HEK293 (cell line): ENCODE measurements around the gene GAREM1.
"Not testable (repeated sequence)": the region's sequence is repeated elsewhere in the genome, so short reads cannot be mapped to it uniquely, and the experiment has no call there.

Source experiments
- CTCF ChIA-PET: fragments of 350-600 bp; formaldehyde crosslinking; extraction: SDS; loops from one replicate; lab custom pipeline; 2021; ENCODE audit warnings: antibody characterized with exemption; lab: Yijun Ruan, JAX
- POLR2A ChIA-PET: fragments of 300-600 bp; formaldehyde crosslinking; extraction: SDS; loops from one replicate; lab custom pipeline; 2020; ENCODE audit warnings: antibody characterized with exemption, inconsistent platforms; lab: Yijun Ruan, JAX
- H3K27ac ChIP-seq: fragments of 200-500 bp; sonication (Bioruptor generic); 2 replicates; pipeline ENCODE4 v1.5.1; 2014; ENCODE audit warnings: low read depth, low read length, control low read depth, inconsistent platforms; ENCODE audit errors: extremely low read depth
- H3K36me3 ChIP-seq, 2 experiments: fragments of 200-500 bp in 1 of 2; sonication (Bioruptor generic) in 1 of 2; 1 replicate in 1 of 2; 2 replicates in 1 of 2; pipeline ENCODE4 v1.5.1; 2014 to 2017; ENCODE audit warnings: inconsistent platforms in 2 of 2, low read length in 2 of 2; ENCODE audit not compliant: control insufficient read depth in 2 of 2, insufficient read depth in 1 of 2
- H3K4me1 ChIP-seq: fragments of 200-500 bp; sonication (Bioruptor generic); 2 replicates; pipeline ENCODE4 v1.5.1; 2014; ENCODE audit warnings: mild to moderate bottlenecking, low read length, inconsistent platforms; ENCODE audit not compliant: control insufficient read depth, insufficient read depth
- H3K4me3 ChIP-seq: 2 replicates; pipeline ENCODE4 v1.5.1; 2011; ENCODE audit warnings: low read depth, mild to moderate bottlenecking, control low read depth, low read length, moderate library complexity
- H3K9me3 ChIP-seq: fragments of 200-500 bp; sonication (Bioruptor generic); 2 replicates; pipeline ENCODE4 v1.5.1; 2014; ENCODE audit warnings: low read depth, low read length, inconsistent platforms; ENCODE audit not compliant: control insufficient read depth, insufficient read depth
- BCL11A ChIP-seq: fragments of 450-650 bp; formaldehyde crosslinking; IDR thresholded peaks from 2 replicates; pipeline ENCODE4 v1.5.1; 2016; ENCODE audit warnings: low read depth, missing biosample characterization, missing genetic modification characterization
- IKZF3 ChIP-seq: fragments of 450-650 bp; IDR thresholded peaks from 2 replicates; pipeline ENCODE4 v1.5.0; 2018; ENCODE audit warnings: missing biosample characterization, mild to moderate bottlenecking, missing genetic modification characterization, moderate library complexity
- OSR2 ChIP-seq: fragments of 450-650 bp; formaldehyde crosslinking; IDR thresholded peaks from 2 replicates; pipeline ENCODE4 v1.5.1; 2016; ENCODE audit warnings: missing biosample characterization, missing genetic modification characterization
- SETDB1 ChIP-seq: IDR thresholded peaks from one replicate; pipeline ENCODE4 v1.6.1; 2017; ENCODE audit warnings: mild to moderate bottlenecking, low read length, moderate library complexity, mixed read lengths; ENCODE audit not compliant: insufficient read length
- SP3 ChIP-seq: fragments of 450-650 bp; formaldehyde crosslinking; IDR thresholded peaks from 2 replicates; pipeline ENCODE4 v1.5.1; 2016; ENCODE audit warnings: missing biosample characterization, missing genetic modification characterization
- WT1 ChIP-seq: fragments of 450-650 bp; formaldehyde crosslinking; IDR thresholded peaks from 2 replicates; pipeline ENCODE4 v1.5.1; 2016; ENCODE audit warnings: missing biosample characterization, missing genetic modification characterization
- ZBTB48 ChIP-seq: fragments of 450-650 bp; formaldehyde crosslinking; IDR thresholded peaks from 2 replicates; pipeline ENCODE4 v1.5.1; 2016; ENCODE audit warnings: missing biosample characterization, missing genetic modification characterization
- ZNF114 ChIP-seq: fragments of 450-650 bp; formaldehyde crosslinking; IDR thresholded peaks from 2 replicates; pipeline ENCODE4 v1.5.0; 2017; ENCODE audit warnings: missing biosample characterization, missing genetic modification characterization
- ZNF138 ChIP-seq: fragments of 450-650 bp; formaldehyde crosslinking; IDR thresholded peaks from 2 replicates; pipeline ENCODE4 v1.5.1; 2016; ENCODE audit warnings: missing biosample characterization, missing genetic modification characterization, borderline replicate concordance
- ZNF146 ChIP-seq: fragments of 450-650 bp; formaldehyde crosslinking; IDR thresholded peaks from 2 replicates; pipeline ENCODE4 v1.5.1; 2016; ENCODE audit warnings: missing biosample characterization, missing genetic modification characterization
- ZNF324 ChIP-seq: fragments of 450-650 bp; formaldehyde crosslinking; IDR thresholded peaks from 2 replicates; pipeline ENCODE4 v1.5.1; 2016; ENCODE audit warnings: missing biosample characterization, missing genetic modification characterization
- ZNF510 ChIP-seq: fragments of 450-650 bp; formaldehyde crosslinking; IDR thresholded peaks from 2 replicates; pipeline ENCODE4 v1.5.1; 2018; ENCODE audit warnings: mild to moderate bottlenecking, missing genetic modification characterization, missing biosample characterization; ENCODE audit not compliant: insufficient replicate concordance
- ZNF521 ChIP-seq: fragments of 450-650 bp; formaldehyde crosslinking; IDR thresholded peaks from 2 replicates; pipeline ENCODE4 v1.5.1; 2017; ENCODE audit warnings: missing biosample characterization, mild to moderate bottlenecking, missing genetic modification characterization
- ZNF529 ChIP-seq: fragments of 450-650 bp; formaldehyde crosslinking; IDR thresholded peaks from 2 replicates; pipeline ENCODE4 v1.5.1; 2017; ENCODE audit warnings: missing genetic modification characterization, missing biosample characterization; ENCODE audit not compliant: insufficient replicate concordance
- ZNF530 ChIP-seq: fragments of 450-650 bp; formaldehyde crosslinking; IDR thresholded peaks from 2 replicates; pipeline ENCODE4 v1.5.1; 2016; ENCODE audit warnings: low read depth, missing biosample characterization, missing genetic modification characterization
- ZNF585B ChIP-seq: fragments of 450-650 bp; formaldehyde crosslinking; IDR thresholded peaks from 2 replicates; pipeline ENCODE4 v1.5.1; 2016; ENCODE audit warnings: missing biosample characterization, missing genetic modification characterization
- ZNF623 ChIP-seq: fragments of 450-650 bp; formaldehyde crosslinking; IDR thresholded peaks from 2 replicates; pipeline ENCODE4 v1.5.1; 2016; ENCODE audit warnings: missing biosample characterization, missing genetic modification characterization
- ZNF658 ChIP-seq: fragments of 450-650 bp; formaldehyde crosslinking; IDR thresholded peaks from 2 replicates; pipeline ENCODE4; 2016; ENCODE audit warnings: missing biosample characterization, missing genetic modification characterization
- ZNF791 ChIP-seq: fragments of 450-650 bp; formaldehyde crosslinking; IDR thresholded peaks from 2 replicates; pipeline ENCODE4 v1.5.1; 2016; ENCODE audit warnings: missing biosample characterization, missing genetic modification characterization
- ZNF792 ChIP-seq: fragments of 450-650 bp; formaldehyde crosslinking; IDR thresholded peaks from 2 replicates; pipeline ENCODE4 v1.5.1; 2016; ENCODE audit warnings: missing biosample characterization, missing genetic modification characterization
- ZSCAN23 ChIP-seq: fragments of 450-650 bp; formaldehyde crosslinking; IDR thresholded peaks from 2 replicates; pipeline ENCODE4 v1.5.1; 2016; ENCODE audit warnings: missing biosample characterization, missing genetic modification characterization
- TF ChIP-seq, protein P1 (sequence below): fragments of 450-650 bp; formaldehyde crosslinking; IDR thresholded peaks from 2 replicates; pipeline ENCODE4 v1.5.1; 2016; ENCODE audit warnings: missing biosample characterization, missing genetic modification characterization
- TF ChIP-seq, protein P2 (sequence below): fragments of 450-650 bp; formaldehyde crosslinking; IDR thresholded peaks from 2 replicates; pipeline ENCODE4 v1.5.1; 2016; ENCODE audit warnings: missing biosample characterization, missing genetic modification characterization
- TF ChIP-seq, protein P3 (sequence below): fragments of 450-650 bp; formaldehyde crosslinking; conservative IDR thresholded peaks from 2 replicates; pipeline ENCODE4 v1.5.1; 2016; ENCODE audit warnings: low read depth, missing biosample characterization, missing genetic modification characterization
- TF ChIP-seq, protein P4 (sequence below): fragments of 450-650 bp; formaldehyde crosslinking; IDR thresholded peaks from 2 replicates; pipeline ENCODE4 v1.5.1; 2016; ENCODE audit warnings: missing biosample characterization, missing genetic modification characterization, borderline replicate concordance
- TF ChIP-seq, protein P5 (sequence below): fragments of 450-650 bp; formaldehyde crosslinking; IDR thresholded peaks from 2 replicates; pipeline ENCODE4 v1.5.1; 2016; ENCODE audit warnings: missing biosample characterization, missing genetic modification characterization

GAREM1 gene

DNA sequence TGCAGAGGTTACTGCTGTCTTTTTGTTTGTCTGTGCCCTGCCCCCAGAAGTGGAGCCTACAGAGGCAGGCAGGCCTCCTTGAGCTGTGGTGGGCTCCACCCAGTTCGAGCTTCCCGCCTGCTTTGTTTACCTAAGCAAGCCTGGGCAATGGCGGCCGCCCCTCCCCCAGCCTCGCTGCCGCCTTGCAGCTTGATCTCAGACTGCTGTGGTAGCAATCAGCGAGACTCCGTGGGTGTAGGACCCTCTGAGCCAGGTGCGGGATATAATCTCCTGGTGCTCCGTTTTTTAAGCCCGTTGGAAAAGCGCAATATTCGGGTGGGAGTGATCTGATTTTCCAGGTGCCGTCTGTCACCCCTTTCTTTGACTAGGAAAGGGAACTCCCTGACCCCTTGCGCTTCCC lies 237.3 kb downstream of the GAREM1 start:
- H3K4me3 ChIP-seq, H3K36me3 ChIP-seq, H3K9me3 ChIP-seq, CTCF ChIA-PET, H3K27ac ChIP-seq, H3K4me1 ChIP-seq, POLR2A ChIA-PET: not testable (repeated sequence)

DNA sequence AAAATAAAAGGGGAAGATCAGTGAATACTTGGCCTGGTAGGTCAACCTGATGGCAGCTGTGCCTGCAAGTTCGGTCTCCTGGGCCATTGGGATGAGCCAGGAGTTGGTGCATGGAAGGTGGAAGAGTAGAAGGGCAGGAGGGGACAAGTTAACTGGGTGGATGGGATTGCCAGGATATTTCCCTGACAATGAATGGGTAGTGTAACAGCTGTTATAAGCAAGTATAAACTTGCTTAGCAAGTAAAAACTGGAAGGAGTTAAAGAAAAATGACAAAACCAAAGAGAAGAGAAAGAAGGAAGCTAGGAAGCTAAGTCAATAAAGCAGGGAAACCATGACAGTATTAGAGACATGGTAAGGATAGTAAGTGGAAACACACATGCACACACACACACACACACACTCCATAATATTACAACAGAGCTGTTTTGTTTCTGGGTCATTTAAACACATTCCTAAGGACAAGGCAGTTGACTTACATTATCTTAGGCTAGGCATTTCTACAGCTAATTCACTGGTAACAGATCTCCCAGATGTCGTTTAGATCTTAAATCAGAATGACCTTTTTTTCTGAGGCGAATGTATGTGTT lies 251.2 kb downstream of the GAREM1 start:
- CTCF ChIA-PET: interaction anchor here (0.6 to 1.7 kb wide), 3 partner anchors 19 to 62 kb away, joined by 3 to 9 read pairs (median 3); no protein-coding TSS in a partner anchor
- POLR2A ChIA-PET: interaction anchor here (0.5 to 0.6 kb wide), 2 partner anchors 41 to 256 kb away, joined by 3 to 4 read pairs; no protein-coding TSS in a partner anchor
- Histone ChIP-seq H3K4me3 (no peak overlapping the region), H3K9me3 (no peaks in the 10 kb centered on the region), H3K36me3 (no peaks in the 10 kb centered on the region), H3K27ac (no peak overlapping the region)
- TF ChIP-seq SP3 (tag by site-specific recombination): no peak
- no peak for TF ChIP-seq IKZF3 (tag by site-specific recombination)
- TF ChIP-seq ZNF324 (tag by site-specific recombination): no peak
- TF ChIP-seq ZNF792 (tag by site-specific recombination): no peak
- no peak for TF ChIP-seq ZNF510 (tag by site-specific recombination)
- no peak for TF ChIP-seq OSR2
- TF ChIP-seq, protein P1, sequence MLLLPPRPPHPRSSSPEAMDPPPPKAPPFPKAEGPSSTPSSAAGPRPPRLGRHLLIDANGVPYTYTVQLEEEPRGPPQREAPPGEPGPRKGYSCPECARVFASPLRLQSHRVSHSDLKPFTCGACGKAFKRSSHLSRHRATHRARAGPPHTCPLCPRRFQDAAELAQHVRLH: no peak
- TF ChIP-seq, protein P2, sequence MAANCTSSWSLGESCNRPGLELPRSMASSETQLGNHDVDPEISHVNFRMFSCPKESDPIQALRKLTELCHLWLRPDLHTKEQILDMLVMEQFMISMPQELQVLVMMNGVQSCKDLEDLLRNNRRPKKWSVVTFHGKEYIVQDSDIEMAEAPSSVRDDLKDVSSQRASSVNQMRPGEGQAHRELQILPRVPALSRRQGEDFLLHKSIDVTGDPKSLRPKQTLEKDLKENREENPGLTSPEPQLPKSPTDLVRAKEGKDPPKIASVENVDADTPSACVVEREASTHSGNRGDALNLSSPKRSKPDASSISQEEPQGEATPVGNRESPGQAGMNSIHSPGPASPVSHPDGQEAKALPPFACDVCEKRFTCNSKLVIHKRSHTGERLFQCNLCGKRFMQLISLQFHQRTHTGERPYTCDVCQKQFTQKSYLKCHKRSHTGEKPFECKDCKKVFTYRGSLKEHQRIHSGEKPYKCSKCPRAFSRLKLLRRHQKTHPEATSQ: no peak
- no peak for TF ChIP-seq ZNF623 (tag by site-specific recombination)
- no peak for TF ChIP-seq ZNF138 (tag by site-specific recombination)
- no peak for TF ChIP-seq BCL11A
- no peak for TF ChIP-seq ZNF530 (tag by site-specific recombination)
- no peak for TF ChIP-seq WT1
- no peak for TF ChIP-seq ZNF529
- TF ChIP-seq, all 188 proteins: peak for 0
- H3K4me1 ChIP-seq: no peaks in the 10 kb centered on the region

DNA sequence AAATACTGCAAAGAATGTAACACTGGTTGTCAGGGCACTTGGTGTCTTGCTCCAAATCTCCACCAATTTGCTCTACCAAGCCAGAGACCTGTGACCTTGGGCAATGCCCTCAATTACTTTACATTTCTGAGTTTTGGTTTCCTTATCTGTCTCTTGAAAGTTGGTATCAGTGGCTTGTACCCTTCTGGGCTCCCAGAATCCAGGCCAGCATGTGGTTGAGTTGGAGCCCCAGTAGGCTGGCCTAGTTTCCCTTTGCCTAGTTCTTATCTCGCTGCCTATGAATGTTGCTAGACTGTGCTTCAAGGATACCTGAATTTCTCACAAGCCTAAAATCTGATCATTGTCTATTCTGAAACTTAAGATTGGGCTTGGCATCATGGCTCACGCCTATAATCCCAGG lies 254.3 kb downstream of the GAREM1 start:
- POLR2A ChIA-PET: no interaction called here
- CTCF ChIA-PET: no interaction called here
- Histone ChIP-seq H3K9me3 (no peaks in the 10 kb centered on the region), H3K4me1 (no peaks in the 10 kb centered on the region), H3K36me3 (no peaks in the 10 kb centered on the region), H3K27ac (no peak overlapping the region), H3K4me3 (no peak overlapping the region)
- TF ChIP-seq ZNF658 (no peak), ZNF585B (no peak), ZNF146 (no peak), ZBTB48 (tag by site-specific recombination) (no peak), ZNF791 (tag by site-specific recombination) (no peak), ZNF521 (tag by site-specific recombination) (no peak), SETDB1 (no peak), ZSCAN23 (tag by site-specific recombination) (no peak), ZNF114 (tag by site-specific recombination) (no peak)
- TF ChIP-seq, protein P3, sequence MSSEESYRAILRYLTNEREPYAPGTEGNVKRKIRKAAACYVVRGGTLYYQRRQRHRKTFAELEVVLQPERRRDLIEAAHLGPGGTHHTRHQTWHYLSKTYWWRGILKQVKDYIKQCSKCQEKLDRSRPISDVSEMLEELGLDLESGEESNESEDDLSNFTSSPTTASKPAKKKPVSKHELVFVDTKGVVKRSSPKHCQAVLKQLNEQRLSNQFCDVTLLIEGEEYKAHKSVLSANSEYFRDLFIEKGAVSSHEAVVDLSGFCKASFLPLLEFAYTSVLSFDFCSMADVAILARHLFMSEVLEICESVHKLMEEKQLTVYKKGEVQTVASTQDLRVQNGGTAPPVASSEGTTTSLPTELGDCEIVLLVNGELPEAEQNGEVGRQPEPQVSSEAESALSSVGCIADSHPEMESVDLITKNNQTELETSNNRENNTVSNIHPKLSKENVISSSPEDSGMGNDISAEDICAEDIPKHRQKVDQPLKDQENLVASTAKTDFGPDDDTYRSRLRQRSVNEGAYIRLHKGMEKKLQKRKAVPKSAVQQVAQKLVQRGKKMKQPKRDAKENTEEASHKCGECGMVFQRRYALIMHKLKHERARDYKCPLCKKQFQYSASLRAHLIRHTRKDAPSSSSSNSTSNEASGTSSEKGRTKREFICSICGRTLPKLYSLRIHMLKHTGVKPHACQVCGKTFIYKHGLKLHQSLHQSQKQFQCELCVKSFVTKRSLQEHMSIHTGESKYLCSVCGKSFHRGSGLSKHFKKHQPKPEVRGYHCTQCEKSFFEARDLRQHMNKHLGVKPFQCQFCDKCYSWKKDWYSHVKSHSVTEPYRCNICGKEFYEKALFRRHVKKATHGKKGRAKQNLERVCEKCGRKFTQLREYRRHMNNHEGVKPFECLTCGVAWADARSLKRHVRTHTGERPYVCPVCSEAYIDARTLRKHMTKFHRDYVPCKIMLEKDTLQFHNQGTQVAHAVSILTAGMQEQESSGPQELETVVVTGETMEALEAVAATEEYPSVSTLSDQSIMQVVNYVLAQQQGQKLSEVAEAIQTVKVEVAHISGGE: no peak
- TF ChIP-seq, protein P4, sequence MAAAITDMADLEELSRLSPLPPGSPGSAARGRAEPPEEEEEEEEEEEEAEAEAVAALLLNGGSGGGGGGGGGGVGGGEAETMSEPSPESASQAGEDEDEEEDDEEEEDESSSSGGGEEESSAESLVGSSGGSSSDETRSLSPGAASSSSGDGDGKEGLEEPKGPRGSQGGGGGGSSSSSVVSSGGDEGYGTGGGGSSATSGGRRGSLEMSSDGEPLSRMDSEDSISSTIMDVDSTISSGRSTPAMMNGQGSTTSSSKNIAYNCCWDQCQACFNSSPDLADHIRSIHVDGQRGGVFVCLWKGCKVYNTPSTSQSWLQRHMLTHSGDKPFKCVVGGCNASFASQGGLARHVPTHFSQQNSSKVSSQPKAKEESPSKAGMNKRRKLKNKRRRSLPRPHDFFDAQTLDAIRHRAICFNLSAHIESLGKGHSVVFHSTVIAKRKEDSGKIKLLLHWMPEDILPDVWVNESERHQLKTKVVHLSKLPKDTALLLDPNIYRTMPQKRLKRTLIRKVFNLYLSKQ (tag by site-specific recombination): no peak
- TF ChIP-seq, protein P5, sequence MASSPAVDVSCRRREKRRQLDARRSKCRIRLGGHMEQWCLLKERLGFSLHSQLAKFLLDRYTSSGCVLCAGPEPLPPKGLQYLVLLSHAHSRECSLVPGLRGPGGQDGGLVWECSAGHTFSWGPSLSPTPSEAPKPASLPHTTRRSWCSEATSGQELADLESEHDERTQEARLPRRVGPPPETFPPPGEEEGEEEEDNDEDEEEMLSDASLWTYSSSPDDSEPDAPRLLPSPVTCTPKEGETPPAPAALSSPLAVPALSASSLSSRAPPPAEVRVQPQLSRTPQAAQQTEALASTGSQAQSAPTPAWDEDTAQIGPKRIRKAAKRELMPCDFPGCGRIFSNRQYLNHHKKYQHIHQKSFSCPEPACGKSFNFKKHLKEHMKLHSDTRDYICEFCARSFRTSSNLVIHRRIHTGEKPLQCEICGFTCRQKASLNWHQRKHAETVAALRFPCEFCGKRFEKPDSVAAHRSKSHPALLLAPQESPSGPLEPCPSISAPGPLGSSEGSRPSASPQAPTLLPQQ (tag by site-specific recombination): no peak
